Vagina (tissue), 2 donors: ENCODE measurements around the gene HOXA10. TPM values are rescaled to one million over a fixed set of nuclear protein-coding genes. Genes with fewer than 3 reads are reported as not detected.

Source experiments
- DNase-seq, 2 donors: peaks; one replicate each; pipeline ENCODE4 v3.0.0-alpha.2; 2017; ENCODE audit errors: extremely low spot score in 2 of 2
- H3K27ac ChIP-seq: fragments of 200-600 bp; sonication (generic); one replicate; pipeline ENCODE4 v1.5.1; 2019
- H3K27me3 ChIP-seq: fragments of 200-600 bp; sonication (generic); one replicate; pipeline ENCODE4 v1.5.1; 2019
- H3K36me3 ChIP-seq, 2 donors: fragments of 200-600 bp; sonication (generic); one replicate each; pipeline ENCODE4 v1.5.1; 2017 to 2019
- H3K4me1 ChIP-seq: fragments of 200-600 bp; sonication (generic); one replicate; pipeline ENCODE4 v1.5.1; 2019
- H3K4me3 ChIP-seq, 2 donors: fragments of 200-600 bp; sonication (generic); 1 replicate in 1 of 2; 2 replicates in 1 of 2; pipeline ENCODE4 v1.5.1; 2016 to 2019
- H3K9me3 ChIP-seq: fragments of 200-600 bp; sonication (generic); one replicate; pipeline ENCODE4 v1.5.1; 2019
- CTCF ChIP-seq, 3 experiments: fragments of 450-650 bp in 2 of 3; fragments of 200-600 bp in 1 of 3; sonication (generic) in 1 of 3; IDR thresholded peaks; one replicate each; pipeline ENCODE4 v1.5.1; 2017 to 2019; ENCODE audit warnings: antibody characterized with exemption in 3 of 3, mild to moderate bottlenecking in 2 of 3, moderate library complexity in 2 of 3
- POLR2A ChIP-seq, 2 donors: fragments of 450-650 bp; IDR thresholded peaks; one replicate each; pipeline ENCODE4 v1.6.1; 2017; ENCODE audit warnings: antibody characterized with exemption in 2 of 2, mild to moderate bottlenecking in 2 of 2, moderate library complexity in 2 of 2
- POLR2AphosphoS5 ChIP-seq, 2 donors: sonication (generic); formaldehyde crosslinking; IDR thresholded peaks; one replicate each; pipeline ENCODE4 v1.9.0; 2017; ENCODE audit warnings: antibody characterized with exemption in 2 of 2, mild to moderate bottlenecking in 2 of 2, low read depth in 1 of 2; ENCODE audit not compliant: insufficient read depth in 1 of 2
- intact Hi-C: fragments of 100-400 bp; cut with DNase I; formaldehyde crosslinking; loops from one replicate; pipeline ENCODE4 v1.15.1; 2023
- total RNA-seq: library from RNA; depleted of rRNA; stranded (reverse); fragments of >200 nt; gene quantifications from one replicate; pipeline ENCODE4 v1.2.3, GENCODE V29; 2016

Gene HOXA10
- total RNA-seq, 1 donor from 2014 or later, result 19.2 TPM

- H3K36me3 ChIP-seq, result no peaks in the 10 kb centered on the region
- intact Hi-C loops, result no loop called here
- no peaks in the 10 kb centered on the region for H3K9me3 ChIP-seq
- no peak overlapping the region for H3K4me3 ChIP-seq
- no peaks in the 10 kb centered on the region for H3K27me3 ChIP-seq
- H3K27ac ChIP-seq, result no peak overlapping the region
- H3K4me1 ChIP-seq, result peaks cover 16% of the 10 kb centered on the region
- no peak for DNase-seq
- TF ChIP-seq CTCF (IDR thresholded peaks at IDR 0.05) (no peak), POLR2A (IDR thresholded peaks at IDR 0.05) (no peak), POLR2AphosphoS5 (IDR thresholded peaks at IDR 0.05; ENCODE audit: insufficient read depth in 1 of 2, low read depth in 1 of 2) (no peak)
These were observed 45.1 kb downstream of the HOXA10 start for GRCh38 chr7:27128776-27129728.

- peaks cover 16% of the 10 kb centered on the region for H3K4me1 ChIP-seq
- no peaks in the 10 kb centered on the region for H3K36me3 ChIP-seq
- H3K4me3 ChIP-seq, result no peak overlapping the region
- no peaks in the 10 kb centered on the region for H3K27me3 ChIP-seq
- intact Hi-C loops, result no loop called here
- TF ChIP-seq CTCF (IDR thresholded peaks at IDR 0.05) (no peak), POLR2A (IDR thresholded peaks at IDR 0.05) (no peak), POLR2AphosphoS5 (IDR thresholded peaks at IDR 0.05; ENCODE audit: insufficient read depth in 1 of 2, low read depth in 1 of 2) (no peak)
- no peaks in the 10 kb centered on the region for H3K9me3 ChIP-seq
- DNase-seq, result no peak
- H3K27ac ChIP-seq, result no peak overlapping the region
These were observed 46.1 kb downstream of the HOXA10 start for GRCh38 chr7:27128034-27128433.

- H3K36me3 ChIP-seq, result no peaks in the 10 kb centered on the region
- intact Hi-C loops, result no loop called here
- no peak for DNase-seq
- no peak overlapping the region for H3K4me3 ChIP-seq
- no peaks in the 10 kb centered on the region for H3K9me3 ChIP-seq
- TF ChIP-seq POLR2A (IDR thresholded peaks at IDR 0.05) (no peak), CTCF (IDR thresholded peaks at IDR 0.05) (no peak), POLR2AphosphoS5 (IDR thresholded peaks at IDR 0.05; ENCODE audit: insufficient read depth in 1 of 2, low read depth in 1 of 2) (no peak)
- H3K4me1 ChIP-seq, result peaks cover 16% of the 10 kb centered on the region
- no peaks in the 10 kb centered on the region for H3K27me3 ChIP-seq
- H3K27ac ChIP-seq, result no peak overlapping the region
These were observed 47.4 kb downstream of the HOXA10 start for GRCh38 chr7:27126596-27127327.

GRCh38 chr7:27125986-27126394 is 48.1 kb downstream of the HOXA10 start:
- H3K9me3 ChIP-seq, result no peaks in the 10 kb centered on the region
- H3K27me3 ChIP-seq, result no peaks in the 10 kb centered on the region
- H3K27ac ChIP-seq, result no peak overlapping the region
- H3K4me1 ChIP-seq, result peaks cover 12% of the 10 kb centered on the region
- H3K4me3 ChIP-seq, result no peak overlapping the region
- TF ChIP-seq POLR2AphosphoS5 (IDR thresholded peaks at IDR 0.05; ENCODE audit: insufficient read depth in 1 of 2, low read depth in 1 of 2), result no peak
- TF ChIP-seq POLR2A (IDR thresholded peaks at IDR 0.05), result no peak
- no peak for TF ChIP-seq CTCF (IDR thresholded peaks at IDR 0.05)
- no peak for DNase-seq
- intact Hi-C loops, result no loop called here
- H3K36me3 ChIP-seq, result no peaks in the 10 kb centered on the region
